Neural crest cell (in vitro differentiated cells): Measurements from ENCODE around the gene CYB561. TPM values are rescaled to one million over a fixed set of nuclear protein-coding genes. Genes with fewer than 3 reads are reported as not detected.

Experiments
- DNase-seq: peaks from one replicate; pipeline ENCODE4 v3.0.0; 2021; ENCODE audit warnings: low read depth, mixed read lengths, low spot score
- H3K27ac Mint-ChIP-seq: one replicate; pipeline ENCODE4 v1.8.0; 2021; ENCODE audit warnings: mild to moderate bottlenecking, mixed read lengths; ENCODE audit not compliant: unreplicated experiment
- H3K27me3 Mint-ChIP-seq: 2 replicates; pipeline ENCODE4 v1.8.0; 2021; ENCODE audit warnings: low read depth, mild to moderate bottlenecking, mixed read lengths
- H3K36me3 Mint-ChIP-seq: 2 replicates; pipeline ENCODE4 v1.8.0; 2021; ENCODE audit warnings: low read depth, mild to moderate bottlenecking, mixed read lengths
- H3K4me1 Mint-ChIP-seq: 2 replicates; pipeline ENCODE4 v1.8.0; 2021; ENCODE audit warnings: mixed read lengths
- H3K4me3 Mint-ChIP-seq: one replicate; pipeline ENCODE4 v1.8.0; 2021; ENCODE audit warnings: mild to moderate bottlenecking, mixed read lengths
- H3K9me3 Mint-ChIP-seq: 2 replicates; pipeline ENCODE4 v1.8.0; 2021; ENCODE audit warnings: mixed read lengths
- CTCF ChIP-seq: fragments of 200-600 bp; sonication (generic); conservative IDR thresholded peaks from 2 replicates; pipeline ENCODE4 v1.5.0; 2021; ENCODE audit warnings: antibody characterized with exemption, mild to moderate bottlenecking
- total RNA-seq: library from RNA; stranded (reverse); gene quantifications from 2 replicates; pipeline ENCODE4 v1.2.1, GENCODE V29; 2021

Gene CYB561
- total RNA-seq, 1 donor from 2014 or later = 12.2 TPM

GRCh38 chr17:63478814-63479494 lies 32.8 kb upstream of the CYB561 start:
- no peaks in the 10 kb centered on the region for H3K36me3 Mint-ChIP-seq
- TF ChIP-seq CTCF = peak; percentile 75
- H3K27ac Mint-ChIP-seq = no peak overlapping the region
- H3K9me3 Mint-ChIP-seq = no peaks in the 10 kb centered on the region
- H3K4me1 Mint-ChIP-seq = peaks cover 4% of the 10 kb centered on the region
- H3K27me3 Mint-ChIP-seq = peaks cover 53% of the 10 kb centered on the region
- peak overlapping the region; percentile 81 for H3K4me3 Mint-ChIP-seq
- peak; percentile 57 for DNase-seq

GRCh38 chr17:63477480-63478440 lies 31.7 kb upstream of the CYB561 start:
- Mint-ChIP-seq H3K27ac (no peak overlapping the region), H3K27me3 (peaks cover 58% of the 10 kb centered on the region), H3K4me1 (peaks cover 4% of the 10 kb centered on the region), H3K36me3 (no peaks in the 10 kb centered on the region), H3K9me3 (no peaks in the 10 kb centered on the region), H3K4me3 (peak overlapping the region; percentile 90)
- no peak for DNase-seq
- no peak for TF ChIP-seq CTCF

- Mint-ChIP-seq H3K27me3 (peaks cover 65% of the 10 kb centered on the region), H3K4me1 (peaks cover 4% of the 10 kb centered on the region), H3K36me3 (no peaks in the 10 kb centered on the region), H3K4me3 (peak within 1 kb of the TSS; percentile 90), H3K27ac (no peak within 1 kb of the TSS), H3K9me3 (no peaks in the 10 kb centered on the region)
- peak; percentile 28 for TF ChIP-seq CTCF
- no peak for DNase-seq
Observed at GRCh38 chr17:63476854-63477479, 30.9 kb upstream of the CYB561 start, which contains the start of gene ACE. ACE (plus strand) TSS chr17:63477061; CDS start chr17:63477095, 34 bp downstream.

GRCh38 chr17:63476459-63476853 lies 30.4 kb upstream of the CYB561 start:
- Mint-ChIP-seq H3K4me3 (peak overlapping the region; percentile 65), H3K4me1 (peaks cover 4% of the 10 kb centered on the region), H3K27ac (no peak overlapping the region), H3K27me3 (peaks cover 70% of the 10 kb centered on the region), H3K9me3 (no peaks in the 10 kb centered on the region), H3K36me3 (no peaks in the 10 kb centered on the region)
- peak; percentile 20 for DNase-seq
- TF ChIP-seq CTCF = no peak
